Keratinocyte (primary cell): ENCODE data around the gene KAT7. TPM values are rescaled to one million over a fixed set of nuclear protein-coding genes. Genes with fewer than 3 reads are reported as not detected.
A peak's percentile ranks its signal among the peaks of the same experiment; 100 is the strongest.

ENCODE experiments used
- DNase-seq: peaks from one replicate; pipeline ENCODE4 v3.0.0-alpha.2; 2011; ENCODE audit warnings: low read depth, missing footprints, low spot score
- FAIRE-seq: peaks from 2 replicates; lab custom pipeline; 2011; peaks lifted over from hg19 to GRCh38; lab: Jason Lieb, UNC
- H2AFZ ChIP-seq: 2 replicates; pipeline ENCODE4 v1.6.0; 2012; ENCODE audit warnings: low read length, control low read depth, inconsistent platforms; ENCODE audit not compliant: control insufficient read depth
- H3K27ac ChIP-seq: 2 replicates; pipeline ENCODE4 v1.5.1; 2011; ENCODE audit warnings: low read length; ENCODE audit not compliant: control insufficient read depth, insufficient read depth
- H3K27me3 ChIP-seq: 3 replicates; pipeline ENCODE4 v1.6.0; 2011; ENCODE audit warnings: low read length; ENCODE audit not compliant: control insufficient read depth, insufficient read depth; ENCODE audit errors: extremely low read depth
- H3K36me3 ChIP-seq, 2 experiments: 2 replicates in 1 of 2; 3 replicates in 1 of 2; pipeline ENCODE4 v1.5.1; 2011; ENCODE audit warnings: low read length in 2 of 2, mild to moderate bottlenecking in 1 of 2; ENCODE audit not compliant: control insufficient read depth in 2 of 2, insufficient read depth in 2 of 2; ENCODE audit errors: extremely low read depth in 1 of 2
- H3K4me1 ChIP-seq: 3 replicates; pipeline ENCODE4 v1.5.1; 2011; ENCODE audit warnings: low read length; ENCODE audit not compliant: control insufficient read depth, insufficient read depth; ENCODE audit errors: extremely low read depth
- H3K4me2 ChIP-seq: 3 replicates; pipeline ENCODE4 v1.6.0; 2011; ENCODE audit warnings: low read depth, low read length; ENCODE audit not compliant: control insufficient read depth, insufficient read depth; ENCODE audit errors: extremely low read depth
- H3K4me3 ChIP-seq, 3 experiments: fragments of 200-600 bp in 1 of 3; sonication (generic) in 1 of 3; 2 replicates in 2 of 3; 3 replicates in 1 of 3; pipeline ENCODE4 v1.5.1; 2011 to 2016; ENCODE audit warnings: low read length in 3 of 3, mild to moderate bottlenecking in 3 of 3, control low read depth in 2 of 3, inconsistent platforms in 1 of 3, low read depth in 1 of 3, mixed read lengths in 1 of 3, mixed run types in 1 of 3, moderate library complexity in 1 of 3; ENCODE audit not compliant: control insufficient read depth in 2 of 3, insufficient read depth in 2 of 3; ENCODE audit errors: extremely low read depth in 1 of 3
- H3K79me2 ChIP-seq: 2 replicates; pipeline ENCODE4 v1.6.0; 2012; ENCODE audit warnings: low read length; ENCODE audit not compliant: control insufficient read depth, insufficient read depth
- H3K9ac ChIP-seq: 3 replicates; pipeline ENCODE4 v1.6.0; 2011; ENCODE audit warnings: low read length; ENCODE audit not compliant: control insufficient read depth, insufficient read depth; ENCODE audit errors: extremely low read depth
- H3K9me1 ChIP-seq: 3 replicates; pipeline ENCODE4 v1.6.0; 2011; ENCODE audit warnings: low read length; ENCODE audit not compliant: control insufficient read depth, insufficient read depth; ENCODE audit errors: extremely low read depth
- H3K9me3 ChIP-seq: 2 replicates; pipeline ENCODE4 v1.5.1; 2012; ENCODE audit warnings: low read depth, low read length; ENCODE audit not compliant: control insufficient read depth
- H4K20me1 ChIP-seq: 3 replicates; pipeline ENCODE4 v1.6.0; 2011; ENCODE audit warnings: low read length; ENCODE audit not compliant: control insufficient read depth, insufficient read depth; ENCODE audit errors: extremely low read depth
- EZH2 ChIP-seq: IDR thresholded peaks from one replicate; pipeline ENCODE4 v1.6.1; 2012; ENCODE audit warnings: inconsistent platforms, mild to moderate bottlenecking, low read length, moderate library complexity
- dilution Hi-C: fragments of 300-500 bp; cut with MboI; formaldehyde crosslinking; loops from one replicate; pipeline ENCODE4 v1.7.0; 2020; ENCODE audit warnings: low sequenced_read_pairs; ENCODE audit not compliant: extremely low pct_ligation_motif_present
- polyA plus RNA-seq, 5 experiments: library from polyadenylated mRNA; depleted of rRNA in 3 of 5; stranded (reverse) in 3 of 5; stranded (forward) in 1 of 5; unstranded in 1 of 5; fragments of >200 nt; gene quantifications; 1 replicate in 1 of 5; 2 replicates in 3 of 5; 3 replicates in 1 of 5; pipeline versions ENCODE4 v1.2.1 to v1.2.3, GENCODE V29; 2011 to 2012; ENCODE audit warnings: missing spikeins in 2 of 5, low read depth in 1 of 5, low replicate concordance in 1 of 5
- TF ChIP-seq, protein P1 (sequence below), 3 experiments: IDR thresholded peaks in 1 of 3; conservative IDR thresholded peaks in 1 of 3; optimal IDR thresholded peaks in 1 of 3; 2 replicates in 2 of 3; 3 replicates in 1 of 3; pipeline versions ENCODE3 to v1.5.1; 2011; ENCODE audit warnings: low read length in 3 of 3, mild to moderate bottlenecking in 3 of 3, moderate library complexity in 2 of 3, control low read depth in 1 of 3, inconsistent platforms in 1 of 3; ENCODE audit not compliant: insufficient read depth in 2 of 3; ENCODE audit errors: extremely low read depth in 1 of 3

The KAT7 gene
- polyA plus RNA-seq, 1 donor (not counting 4 experiments of a cell fraction or from before 2014, with no cell fraction given): 19.7 TPM

DNA sequence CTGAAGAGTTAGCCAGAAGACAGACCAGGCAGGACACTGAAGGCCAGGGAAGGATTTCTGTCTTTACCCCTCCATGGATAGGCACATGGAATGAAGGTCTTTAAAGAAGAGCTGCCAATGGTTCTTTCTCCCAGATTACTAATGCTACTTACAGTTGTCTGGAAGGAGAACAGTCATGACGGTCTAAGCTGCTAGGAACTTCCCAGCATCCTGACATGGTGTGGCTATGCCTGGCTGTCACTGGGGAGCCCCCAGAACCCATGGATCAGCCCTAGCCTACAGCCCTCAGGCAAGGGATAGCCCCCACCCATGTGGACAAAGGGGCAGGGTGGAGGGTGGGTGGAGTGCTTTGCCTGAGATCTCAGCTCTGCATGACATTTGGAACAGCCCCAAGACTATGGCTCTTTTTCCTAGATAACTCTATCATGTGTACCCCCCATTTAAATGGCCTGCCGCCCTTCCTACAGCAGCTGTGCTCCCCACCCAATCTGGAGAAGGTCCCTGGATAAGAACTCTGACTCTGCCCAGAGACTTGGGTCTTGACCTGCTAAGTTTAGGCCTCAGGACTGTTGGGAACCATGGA lies 9.2 kb upstream of the KAT7 start:
- no peaks in the 10 kb centered on the region for H3K79me2 ChIP-seq
- H3K9me3 ChIP-seq: no peaks in the 10 kb centered on the region
- H3K4me3 ChIP-seq: no peak overlapping the region
- no peaks in the 10 kb centered on the region for H3K36me3 ChIP-seq
- H2AFZ ChIP-seq: no peak overlapping the region
- no peaks in the 10 kb centered on the region for H3K27me3 ChIP-seq
- H3K4me1 ChIP-seq: peaks cover 6% of the 10 kb centered on the region
- no peak overlapping the region for H3K4me2 ChIP-seq
- DNase-seq (no peak), FAIRE-seq (no peak)
- TF ChIP-seq, protein P1, sequence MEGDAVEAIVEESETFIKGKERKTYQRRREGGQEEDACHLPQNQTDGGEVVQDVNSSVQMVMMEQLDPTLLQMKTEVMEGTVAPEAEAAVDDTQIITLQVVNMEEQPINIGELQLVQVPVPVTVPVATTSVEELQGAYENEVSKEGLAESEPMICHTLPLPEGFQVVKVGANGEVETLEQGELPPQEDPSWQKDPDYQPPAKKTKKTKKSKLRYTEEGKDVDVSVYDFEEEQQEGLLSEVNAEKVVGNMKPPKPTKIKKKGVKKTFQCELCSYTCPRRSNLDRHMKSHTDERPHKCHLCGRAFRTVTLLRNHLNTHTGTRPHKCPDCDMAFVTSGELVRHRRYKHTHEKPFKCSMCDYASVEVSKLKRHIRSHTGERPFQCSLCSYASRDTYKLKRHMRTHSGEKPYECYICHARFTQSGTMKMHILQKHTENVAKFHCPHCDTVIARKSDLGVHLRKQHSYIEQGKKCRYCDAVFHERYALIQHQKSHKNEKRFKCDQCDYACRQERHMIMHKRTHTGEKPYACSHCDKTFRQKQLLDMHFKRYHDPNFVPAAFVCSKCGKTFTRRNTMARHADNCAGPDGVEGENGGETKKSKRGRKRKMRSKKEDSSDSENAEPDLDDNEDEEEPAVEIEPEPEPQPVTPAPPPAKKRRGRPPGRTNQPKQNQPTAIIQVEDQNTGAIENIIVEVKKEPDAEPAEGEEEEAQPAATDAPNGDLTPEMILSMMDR (optimal IDR thresholded peaks at IDR 0.05 in 1 of 3, IDR thresholded peaks at IDR 0.05 in 1 of 3, conservative IDR thresholded peaks at IDR 0.05 in 1 of 3; ENCODE audit: extremely low read depth in 1 of 3, insufficient read depth in 2 of 3, low read length in 3 of 3): no peak
- no peak for TF ChIP-seq EZH2
- dilution Hi-C loops: no loop called here
- no peak overlapping the region for H3K9ac ChIP-seq
- H3K9me1 ChIP-seq: no peaks in the 10 kb centered on the region
- H4K20me1 ChIP-seq: no peaks in the 10 kb centered on the region
- H3K27ac ChIP-seq: no peak overlapping the region

DNA sequence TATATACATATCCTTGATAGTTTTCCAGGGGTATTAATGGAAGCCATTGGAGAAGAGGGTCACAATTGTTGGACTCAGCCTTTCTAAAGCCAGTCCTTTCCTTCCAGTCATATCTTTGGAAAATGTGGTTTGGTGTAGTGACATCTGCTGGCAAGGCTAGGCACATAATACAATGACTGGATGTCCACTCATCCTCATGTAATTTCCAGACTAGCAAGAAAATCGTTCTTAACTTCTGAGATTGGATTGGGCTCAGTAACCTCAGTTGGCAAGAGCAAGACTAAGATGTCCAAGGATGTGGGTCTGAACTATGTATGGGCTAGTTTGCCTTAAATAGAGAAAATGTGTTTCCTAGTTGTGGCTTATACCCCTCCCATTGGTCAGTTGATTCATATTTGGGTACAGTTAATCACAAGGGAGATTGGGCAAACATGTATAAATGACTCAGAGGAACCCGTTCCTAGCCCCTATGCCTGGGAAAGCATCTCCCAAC lies 8.7 kb upstream of the KAT7 start:
- Histone ChIP-seq H3K9me3 (no peaks in the 10 kb centered on the region), H3K9me1 (no peaks in the 10 kb centered on the region), H3K4me2 (no peak overlapping the region), H4K20me1 (no peaks in the 10 kb centered on the region), H3K27me3 (no peaks in the 10 kb centered on the region), H3K27ac (no peak overlapping the region), H3K79me2 (no peaks in the 10 kb centered on the region), H2AFZ (no peak overlapping the region), H3K4me1 (peaks cover 6% of the 10 kb centered on the region), H3K9ac (no peak overlapping the region), H3K4me3 (no peak overlapping the region), H3K36me3 (no peaks in the 10 kb centered on the region)
- DNase-seq: peak; percentile 15
- dilution Hi-C loops: no loop called here
- peak; percentile 90 for FAIRE-seq
- TF ChIP-seq EZH2: no peak
- TF ChIP-seq, protein P1 (optimal IDR thresholded peaks at IDR 0.05 in 1 of 3, IDR thresholded peaks at IDR 0.05 in 1 of 3, conservative IDR thresholded peaks at IDR 0.05 in 1 of 3; ENCODE audit: extremely low read depth in 1 of 3, insufficient read depth in 2 of 3, low read length in 3 of 3): peak; percentile 50 to 68 (median 59)
